ENCODE measurements around the gene KTN1.

Gene KTN1

DNA sequence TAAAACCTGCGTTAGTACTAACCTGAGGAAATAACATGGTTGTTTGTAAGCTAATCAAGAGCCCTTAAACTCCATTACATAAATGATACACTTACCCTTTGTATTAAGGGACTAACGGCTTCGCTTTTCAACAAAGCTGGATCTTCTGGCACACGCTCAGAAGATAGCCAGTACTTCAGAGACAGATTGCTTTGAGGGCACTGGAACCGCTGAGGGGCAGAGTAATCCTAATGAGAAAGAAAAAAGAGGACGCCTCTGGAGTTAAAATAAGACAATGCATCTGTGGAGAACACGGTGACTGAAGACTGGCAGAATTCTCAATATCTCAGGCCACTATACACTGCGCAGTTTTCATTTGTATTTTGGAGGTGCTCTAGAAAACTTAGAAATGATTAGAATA is 1.5 kb upstream of the KTN1 start:
- no peak for DNase-seq

DNA sequence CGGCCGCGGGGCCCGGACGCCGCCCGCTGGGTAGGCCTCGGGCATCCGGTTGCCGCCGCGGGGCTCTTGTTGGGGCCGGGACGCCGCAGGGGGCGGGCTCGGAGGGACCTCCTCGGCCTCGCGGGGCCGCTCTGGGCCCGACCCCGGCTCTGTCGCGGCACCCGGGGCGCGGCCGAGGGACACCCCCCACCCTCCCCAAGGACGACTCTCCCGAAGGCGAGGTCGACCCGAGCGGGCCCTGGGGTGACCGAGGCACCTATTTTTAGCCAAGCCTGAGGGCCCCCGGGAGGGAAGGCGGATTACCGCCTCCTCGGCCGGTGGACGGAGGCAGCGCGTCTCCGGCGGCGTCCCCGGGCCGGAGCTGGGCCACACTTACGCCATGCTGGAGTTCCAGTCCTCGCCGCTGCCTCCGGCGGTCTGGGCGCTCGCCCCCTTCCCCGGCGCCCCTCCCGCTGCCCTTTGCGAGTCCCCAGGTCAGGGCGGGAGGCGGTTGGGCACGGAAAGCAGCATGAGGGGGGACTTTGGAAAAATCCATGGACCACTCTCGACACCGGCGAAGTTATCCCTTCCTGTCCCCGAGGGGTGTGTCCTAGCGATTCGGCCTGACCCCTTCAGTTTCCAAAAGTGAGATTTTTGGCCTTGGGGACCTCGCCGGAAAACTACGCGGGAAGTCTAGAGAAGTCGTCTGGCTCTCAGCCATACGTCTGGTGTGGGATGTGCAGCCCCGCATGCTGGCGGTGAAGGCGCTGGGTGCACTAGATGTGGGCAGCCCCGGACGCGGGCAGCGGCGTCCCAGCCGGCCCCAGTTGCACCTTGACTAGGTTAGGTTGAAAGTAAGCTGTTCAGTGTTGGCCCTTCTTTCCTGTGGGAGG is 699 bp downstream of the KTN1 start:
- DNase-seq, result peak; percentile 17

DNA sequence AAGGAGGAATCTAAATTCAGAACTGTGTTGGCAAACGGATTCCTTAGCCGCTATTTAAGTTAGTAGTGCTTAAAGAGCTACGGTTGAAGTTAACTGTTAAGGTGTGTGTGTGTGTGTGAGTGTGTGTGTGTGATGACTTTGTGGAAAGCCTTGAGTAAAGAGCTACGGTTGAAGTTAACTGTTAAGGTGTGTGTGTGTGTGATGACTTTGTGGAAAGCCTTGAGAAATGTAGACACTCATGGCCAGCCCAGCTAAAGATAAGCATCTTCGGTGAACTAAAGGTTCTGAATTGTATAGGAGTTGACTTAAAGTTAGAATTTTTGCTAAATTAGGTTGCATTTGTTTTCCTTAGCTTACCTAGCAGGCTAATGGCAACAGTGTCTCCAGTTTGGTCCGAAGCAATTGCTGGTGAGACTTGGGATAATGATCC is 1.4 kb downstream of the KTN1 start:
- DNase-seq, result no peak

DNA sequence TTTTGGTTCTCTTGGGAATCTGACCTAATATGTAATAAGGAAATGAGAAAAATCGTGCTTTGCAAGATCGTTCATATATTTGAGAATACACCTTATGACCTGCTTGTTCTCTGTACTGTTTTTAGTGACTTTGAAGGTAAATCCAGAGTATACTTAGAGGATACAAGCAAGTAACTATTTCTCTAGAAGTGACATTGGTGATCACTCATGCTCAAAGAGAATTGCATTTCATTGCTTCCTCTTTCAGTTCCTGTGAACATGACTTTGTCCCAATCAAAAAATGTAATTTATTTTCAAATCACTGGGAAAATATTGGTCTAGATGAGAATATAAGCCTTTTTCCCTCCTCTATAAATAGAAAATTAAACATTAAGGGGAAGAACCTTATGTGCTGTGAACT is 2.7 kb downstream of the KTN1 start:
- no peak for DNase-seq

DNA sequence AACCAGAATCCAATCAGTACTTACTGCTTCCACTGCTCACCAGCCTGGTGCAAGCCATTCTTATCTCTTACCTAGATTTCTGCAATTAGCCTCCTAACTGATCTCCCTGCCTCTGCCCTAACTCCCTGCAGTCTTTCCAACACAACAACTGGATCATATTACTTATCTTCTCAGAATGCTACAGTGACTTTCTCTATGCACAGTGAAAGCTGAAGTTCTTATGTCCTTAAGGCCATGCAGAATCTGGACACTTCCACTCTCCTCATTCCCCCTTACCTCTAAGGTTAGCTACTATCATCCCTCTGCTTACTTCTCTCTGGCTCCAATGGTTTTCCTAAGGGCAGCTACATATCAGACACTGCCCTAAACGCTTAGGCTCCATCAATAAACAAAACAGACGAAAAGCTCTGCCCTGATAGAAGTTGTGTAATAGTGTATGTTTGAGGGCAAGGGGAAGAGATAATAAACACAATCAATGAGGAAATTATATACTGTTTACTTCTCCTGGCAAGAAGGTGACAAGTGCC is 4.0 kb downstream of the KTN1 start:
- DNase-seq, result peak; percentile 9

DNA sequence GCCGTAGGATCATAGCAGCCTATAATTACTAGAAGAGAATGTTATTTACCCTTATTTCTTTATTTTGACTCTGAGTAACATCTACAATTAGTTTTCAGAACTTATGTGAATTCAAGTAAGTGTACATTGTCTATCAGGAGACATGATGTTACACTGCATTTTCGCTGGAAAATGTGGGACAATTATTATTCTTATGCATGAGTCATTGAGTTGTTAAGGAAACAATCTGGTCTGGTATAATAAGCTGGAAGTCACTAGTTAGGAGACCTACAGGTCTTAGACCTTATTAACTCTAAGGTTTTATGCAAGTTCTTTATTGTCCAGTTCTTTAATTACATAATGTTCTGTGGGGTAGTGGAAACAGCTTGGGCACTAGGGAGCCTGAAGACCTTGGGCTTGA is 5.8 kb downstream of the KTN1 start:
- peak; percentile 45 for DNase-seq

DNA sequence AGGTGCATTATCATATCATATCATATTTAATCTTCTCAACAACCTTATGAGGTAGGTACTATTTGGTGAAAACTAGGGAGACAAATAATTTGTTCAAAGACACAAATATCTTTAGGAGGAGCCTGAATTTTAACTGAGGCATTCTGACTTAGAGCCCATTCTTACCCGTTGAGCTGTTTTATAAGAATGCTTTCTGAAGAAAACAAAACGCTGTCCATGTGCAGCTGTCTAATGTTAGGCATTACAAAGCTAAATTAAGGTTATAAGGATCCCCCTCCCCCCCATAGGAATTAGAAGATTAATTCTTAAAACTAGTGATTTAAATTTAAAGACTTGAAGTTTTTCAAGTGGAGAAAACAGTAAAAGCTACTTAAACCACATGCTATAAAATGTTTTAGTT is 6.4 kb downstream of the KTN1 start:
- DNase-seq, result no peak

DNA sequence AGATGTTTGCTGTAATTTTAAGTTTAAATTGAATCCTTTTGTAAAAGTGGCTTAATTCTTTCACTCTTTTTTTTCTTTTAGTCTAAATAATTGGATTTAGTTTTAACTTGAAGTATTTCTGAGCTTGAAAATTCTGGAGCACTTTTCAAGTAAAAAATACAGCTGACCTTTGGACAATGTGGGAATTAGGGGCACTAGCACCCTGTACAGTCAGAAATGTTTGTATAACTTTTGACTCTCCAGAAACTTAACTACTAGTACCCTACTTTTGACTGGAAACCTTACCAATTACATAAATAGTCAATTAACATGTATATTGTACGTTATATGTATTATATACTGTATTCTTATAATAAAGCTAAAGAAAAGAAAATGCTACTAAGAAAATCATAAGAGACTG is 7.8 kb downstream of the KTN1 start:
- no peak for DNase-seq

DNA sequence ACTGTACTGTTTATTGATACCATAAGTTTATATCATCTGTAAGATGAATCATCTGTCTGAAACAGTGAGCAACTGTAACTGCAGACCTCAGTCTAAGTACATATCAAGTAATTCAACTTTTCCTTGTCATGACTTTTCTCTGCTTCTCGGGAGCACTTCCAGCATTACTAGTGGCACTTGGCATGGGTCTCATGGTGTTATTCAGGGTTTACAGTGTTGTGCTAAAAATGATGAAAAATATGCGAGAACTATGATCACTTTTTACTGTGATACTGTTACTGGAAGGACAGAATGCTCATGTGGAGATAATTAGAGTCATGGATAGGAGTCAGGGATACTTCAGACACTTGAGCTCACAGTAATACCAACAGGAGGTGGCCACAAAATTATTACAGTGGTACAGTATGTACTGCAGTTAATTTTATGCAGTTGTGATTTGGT is 8.3 kb downstream of the KTN1 start:
- DNase-seq, result peak; percentile 27

DNA sequence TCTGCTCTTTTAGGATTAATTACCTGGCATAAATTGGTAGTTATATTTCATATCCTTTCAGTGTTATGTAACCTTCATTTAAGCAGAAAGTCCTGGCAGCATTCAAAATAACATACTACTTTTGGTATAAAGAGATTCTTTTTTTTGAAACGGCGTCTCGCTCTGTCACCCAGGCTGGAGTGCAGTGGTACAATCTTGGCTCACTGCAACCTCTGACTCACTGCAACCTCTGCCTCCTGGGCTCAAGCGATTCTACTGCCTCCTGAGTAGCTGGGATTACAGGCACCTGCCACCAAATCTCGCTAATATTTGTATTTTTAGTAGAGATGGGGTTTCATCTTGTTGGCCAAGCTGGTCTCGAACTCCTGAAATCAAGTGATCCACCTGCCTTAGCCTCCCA is 9.2 kb downstream of the KTN1 start:
- DNase-seq, result no peak

DNA sequence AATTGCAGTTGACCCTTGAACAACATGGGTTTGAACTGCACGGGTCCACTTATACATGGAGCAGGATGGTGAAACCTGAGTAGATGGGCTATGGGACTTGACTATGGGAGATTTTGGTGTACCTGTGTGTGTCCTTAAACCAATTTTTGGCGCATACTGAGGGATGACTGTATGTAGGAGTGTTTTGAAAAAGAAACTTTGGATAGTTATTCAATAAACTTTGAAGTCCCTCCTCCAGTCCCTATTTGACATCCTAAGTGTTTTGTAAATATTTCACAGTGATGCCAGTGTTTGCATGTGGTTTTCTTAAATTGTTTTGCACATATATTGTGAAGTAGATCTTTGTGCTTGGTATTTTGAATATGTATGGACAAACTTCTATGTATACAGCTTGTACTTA is 12.4 kb downstream of the KTN1 start:
- no peak for DNase-seq

DNA sequence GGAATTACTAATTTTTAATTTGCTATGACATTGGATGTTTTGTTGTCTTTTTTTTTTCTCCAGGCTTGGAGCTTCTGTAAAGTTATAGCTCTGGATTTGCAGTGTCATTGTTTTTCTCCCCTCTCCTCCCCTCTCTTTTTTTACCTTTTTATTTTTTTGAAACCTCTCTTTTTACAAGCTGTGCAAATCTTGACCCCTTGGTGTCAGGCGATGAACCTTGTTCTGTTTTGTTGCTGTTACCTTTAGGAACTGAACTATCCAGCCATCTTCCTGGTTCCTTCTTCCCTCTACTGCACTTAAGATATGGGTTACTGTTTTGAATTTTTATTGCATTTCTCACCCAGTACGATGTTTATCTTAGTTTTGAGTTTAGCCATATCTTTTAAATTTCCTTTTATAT is 13.7 kb downstream of the KTN1 start:
- DNase-seq, result no peak

DNA sequence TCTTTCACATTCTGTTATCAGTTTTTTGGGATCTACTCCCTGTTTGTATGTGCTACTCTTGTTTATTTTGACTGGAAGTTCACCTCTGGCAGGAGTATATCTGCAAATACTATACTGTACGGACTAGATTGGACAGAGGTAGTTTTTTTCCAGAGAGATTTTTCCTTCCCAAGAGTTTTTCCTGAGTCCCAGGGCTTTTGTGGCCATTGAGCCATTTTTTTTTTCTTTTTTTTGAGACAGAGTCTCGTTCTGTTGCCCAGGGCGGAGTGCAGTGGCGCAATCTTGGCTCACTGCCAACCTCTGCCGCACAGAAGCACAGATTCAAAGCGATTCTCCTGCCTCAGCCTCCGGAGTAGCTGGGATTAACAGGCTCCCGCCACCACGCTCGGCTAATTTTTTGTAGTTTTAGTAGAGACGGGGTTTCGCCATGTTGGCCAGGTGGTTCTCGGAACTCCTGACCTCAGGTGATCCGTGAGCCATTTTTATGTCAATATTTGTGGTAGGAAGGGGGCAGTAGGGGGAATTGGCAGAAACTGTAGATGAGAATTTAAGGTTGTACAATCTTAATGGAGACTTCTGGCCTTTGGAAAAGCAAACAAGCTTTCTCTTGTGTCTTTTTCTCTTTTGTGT is 19.4 kb downstream of the KTN1 start:
- no peak for DNase-seq

DNA sequence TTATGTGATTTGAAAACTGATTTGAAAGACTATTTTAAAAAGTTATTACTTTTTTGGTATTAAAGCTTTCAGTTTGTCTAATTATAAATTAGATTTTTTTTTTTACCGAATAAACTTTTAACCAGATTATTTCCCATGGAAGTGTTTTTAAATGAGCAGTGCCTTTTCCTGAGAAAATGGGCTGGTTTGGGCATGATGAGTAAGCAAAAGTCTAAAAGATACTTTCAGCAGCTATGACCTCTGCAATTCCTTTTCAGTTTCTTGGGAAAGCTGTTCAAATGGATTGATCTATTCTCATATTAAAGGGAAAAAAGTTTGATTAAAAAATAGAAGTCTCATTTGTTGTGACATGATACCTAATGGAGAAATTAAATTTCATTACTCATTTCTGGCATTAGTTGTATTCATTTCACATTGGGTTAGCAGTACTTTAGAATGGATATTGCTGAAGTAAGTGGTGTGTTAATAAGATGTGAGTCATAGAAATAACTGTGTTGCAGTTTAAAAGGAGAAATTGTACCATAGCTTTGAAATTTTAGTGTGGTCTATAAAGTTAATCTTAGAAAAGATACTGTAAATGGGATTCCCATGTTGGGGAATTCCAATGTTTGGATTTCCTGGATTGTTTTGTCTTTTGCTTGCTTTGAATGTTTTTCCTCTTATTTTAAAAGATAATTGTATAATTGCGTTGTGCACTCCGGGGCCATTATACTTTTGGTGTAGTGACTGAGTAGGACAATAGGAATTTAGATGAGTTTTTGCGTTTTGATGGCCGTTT is 21.0 kb downstream of the KTN1 start:
- peak; percentile 65 for DNase-seq

DNA sequence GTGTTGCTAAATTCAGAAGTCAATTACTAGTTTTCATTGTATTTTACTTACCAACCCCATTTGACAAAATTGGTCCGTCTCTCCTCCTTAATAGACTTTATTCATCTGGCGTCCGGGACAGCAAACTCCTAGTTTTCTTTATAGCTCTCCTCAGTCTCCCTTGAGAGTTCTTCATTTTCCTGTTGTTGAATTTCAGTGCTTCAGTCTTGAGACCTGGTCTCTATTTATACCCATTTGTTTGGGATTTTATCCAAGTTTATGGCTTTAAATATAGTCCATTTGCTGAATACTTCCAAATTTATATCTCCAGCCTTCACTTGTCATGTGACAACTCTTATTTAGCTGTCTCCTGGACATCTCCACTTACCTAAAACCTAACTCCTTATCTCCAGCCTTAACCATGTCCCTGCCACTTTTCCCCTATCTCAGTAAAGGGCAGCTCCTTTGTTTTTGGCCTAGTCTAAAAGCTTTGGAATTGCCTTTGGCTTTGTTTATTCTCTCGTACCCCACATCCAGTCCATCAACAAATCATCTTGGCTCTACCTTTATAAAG is 23.5 kb downstream of the KTN1 start:
- DNase-seq, result no peak

DNA sequence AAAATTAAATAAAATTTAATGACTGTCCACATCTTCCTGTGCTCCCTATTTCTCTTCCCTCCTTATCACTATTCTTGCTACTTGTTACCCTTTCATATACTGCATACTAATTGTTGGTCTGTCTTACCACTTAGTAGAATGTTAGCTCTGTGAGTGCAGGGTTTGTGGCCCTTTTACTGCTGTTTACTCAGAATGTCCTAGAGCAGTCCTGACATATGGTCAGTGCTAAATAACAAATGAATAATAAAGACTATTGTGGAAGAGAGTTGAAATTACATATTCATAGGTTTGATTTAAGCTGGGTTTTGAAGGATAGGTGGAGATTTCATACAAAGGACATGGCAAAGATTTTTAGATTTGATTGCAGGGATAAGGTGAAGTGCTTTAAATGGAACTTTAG is 24.5 kb downstream of the KTN1 start:
- no peak for DNase-seq

DNA sequence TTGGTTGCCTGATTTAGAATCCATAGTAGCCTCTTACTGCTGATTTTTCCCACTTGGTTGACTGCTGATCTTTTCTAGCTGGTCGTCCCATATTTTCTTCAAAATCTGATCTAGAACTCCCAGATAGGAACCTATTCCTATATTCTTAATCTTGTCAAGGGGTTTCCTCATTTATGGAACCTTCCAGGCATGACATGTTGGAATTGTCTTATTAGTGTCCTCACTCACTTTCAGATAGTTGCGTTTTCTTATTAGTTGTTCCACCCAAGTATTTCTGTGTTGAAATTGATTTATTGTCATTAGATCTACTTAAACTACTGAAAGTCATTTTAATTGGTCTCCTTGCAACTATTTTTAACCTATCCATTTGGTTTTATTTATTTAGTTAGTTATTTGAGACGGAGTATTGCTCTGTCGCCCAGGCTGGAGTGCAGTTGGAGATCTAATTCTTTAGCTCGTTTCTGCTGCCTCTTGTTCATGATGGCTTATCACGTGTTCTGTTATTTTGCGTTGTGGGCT is 25.0 kb downstream of the KTN1 start:
- no peak for DNase-seq

DNA sequence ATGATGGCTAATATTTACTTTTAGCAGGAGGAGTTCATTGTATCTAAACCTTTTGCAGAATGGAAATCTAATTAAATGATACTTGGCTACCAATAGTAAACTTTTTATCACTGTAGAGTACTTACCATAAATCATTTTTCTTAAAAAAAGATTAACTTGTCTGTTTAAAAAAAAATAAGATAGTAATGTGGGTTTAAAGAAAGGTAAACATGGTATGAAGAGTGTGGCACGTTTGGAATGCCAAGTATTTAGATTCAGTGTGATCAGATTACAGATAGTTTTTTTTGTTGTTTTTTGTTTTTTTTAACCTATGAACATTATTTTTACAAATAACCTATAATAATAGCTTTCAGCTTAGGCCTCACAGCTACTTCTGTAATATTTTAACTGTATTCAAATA is 25.8 kb downstream of the KTN1 start:
- peak; percentile 35 for DNase-seq

DNA sequence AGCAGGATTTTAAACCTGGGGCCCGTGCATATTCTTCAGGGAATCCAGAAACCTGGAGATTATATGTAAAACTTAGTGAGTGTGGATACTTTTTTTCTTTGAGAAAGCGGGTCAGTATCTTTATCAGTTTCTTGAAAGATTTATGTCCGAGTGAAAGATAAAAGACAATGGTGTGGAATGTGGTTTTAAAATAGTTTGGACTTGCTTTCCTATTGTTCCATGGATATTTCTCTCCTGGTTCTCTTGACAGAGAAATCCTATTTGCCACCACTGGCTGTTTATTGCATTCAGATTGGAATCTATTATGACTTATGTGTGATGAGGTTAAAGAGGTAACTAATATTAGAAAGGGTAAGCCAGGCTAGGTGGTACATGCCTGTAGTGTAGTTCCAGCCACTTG is 27.4 kb downstream of the KTN1 start:
- DNase-seq, result no peak

DNA sequence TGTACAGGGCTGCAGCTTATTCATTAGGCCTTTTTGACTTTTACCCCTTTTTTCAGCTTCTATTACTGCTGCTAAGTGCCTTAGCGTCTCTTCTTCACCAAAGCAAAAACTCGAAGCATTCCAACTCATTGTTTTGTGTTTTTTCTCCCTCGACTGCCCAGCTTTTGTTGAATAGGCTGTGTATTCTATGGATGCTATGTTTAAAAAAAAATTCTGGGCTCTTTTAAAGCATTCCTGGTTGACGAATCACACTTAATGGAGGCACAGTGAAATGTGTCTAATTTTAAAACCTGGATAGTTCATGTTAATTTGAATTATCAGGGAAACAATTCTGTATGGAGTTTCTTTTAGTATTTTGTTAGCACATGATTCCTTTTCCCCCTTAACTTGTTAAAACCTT is 29.7 kb downstream of the KTN1 start:
- DNase-seq, result peak; percentile 43

DNA sequence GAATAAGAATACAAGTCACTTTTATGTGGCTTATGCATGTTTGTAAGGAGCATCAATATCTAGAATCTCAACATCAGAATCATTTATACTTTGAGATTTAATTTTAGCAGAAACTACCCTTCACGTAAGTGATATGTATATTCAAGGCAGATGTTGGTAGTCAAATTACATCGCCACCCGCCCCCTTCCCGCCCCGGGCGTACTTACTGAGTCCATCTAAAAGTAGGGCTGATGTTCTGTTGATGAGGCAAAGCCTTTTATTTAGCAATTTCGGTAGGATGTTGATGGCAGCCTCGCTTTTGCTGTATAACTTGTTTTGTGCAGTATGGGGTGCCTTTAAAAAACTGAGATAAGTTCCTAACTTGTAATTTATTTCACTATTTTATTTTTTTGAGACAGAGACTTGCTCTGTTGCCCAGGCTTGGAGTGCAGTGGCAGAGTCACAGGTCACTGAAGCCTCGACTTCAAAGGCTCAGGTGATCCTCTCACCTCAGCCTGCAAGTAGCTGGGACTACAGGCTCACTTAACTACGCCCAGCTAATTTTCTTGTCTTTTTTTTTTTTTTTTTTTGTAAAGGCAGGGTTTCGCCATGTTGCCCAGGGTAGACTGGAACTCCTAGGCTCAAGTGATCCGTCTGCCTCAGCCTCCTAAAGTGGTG is 30.8 kb downstream of the KTN1 start:
- DNase-seq, result no peak

DNA sequence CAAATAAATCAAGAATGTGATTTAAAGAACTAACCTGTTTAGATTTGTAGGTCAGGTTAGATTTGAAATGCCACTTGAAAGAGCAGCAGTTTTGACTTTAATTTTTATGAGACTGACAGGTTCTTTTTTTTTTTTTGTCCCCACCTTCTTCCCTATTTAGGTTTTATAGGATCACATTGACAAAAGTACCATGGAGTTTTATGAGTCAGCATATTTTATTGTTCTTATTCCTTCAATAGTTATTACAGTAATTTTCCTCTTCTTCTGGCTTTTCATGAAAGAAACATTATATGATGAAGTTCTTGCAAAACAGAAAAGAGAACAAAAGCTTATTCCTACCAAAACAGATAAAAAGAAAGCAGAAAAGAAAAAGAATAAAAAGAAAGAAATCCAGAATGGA is 31.9 kb downstream of the KTN1 start:
- DNase-seq, result no peak
